WERI-Rb-1 (cell line): Measurements from ENCODE around the gene HSD11B1L.

Source experiments
- DNase-seq: peaks from one replicate; pipeline ENCODE4 v3.0.0-alpha.2; 2020
- H3K27ac ChIP-seq: fragments of 250-450 bp; sonication (Bioruptor Pico); 2 replicates; pipeline ENCODE4 v1.5.1; 2020; ENCODE audit warnings: mild to moderate bottlenecking, moderate library complexity
- H3K27me3 ChIP-seq: fragments of 250-450 bp; sonication (Bioruptor Pico); 2 replicates; pipeline ENCODE4 v1.5.1; 2021; ENCODE audit warnings: mild to moderate bottlenecking, low read depth, moderate library complexity; ENCODE audit not compliant: insufficient read depth, severe bottlenecking
- H3K36me3 ChIP-seq: fragments of 250-450 bp; sonication (Bioruptor Pico); 2 replicates; pipeline ENCODE4 v1.5.1; 2020; ENCODE audit warnings: mild to moderate bottlenecking, moderate library complexity
- H3K4me3 ChIP-seq: 2 replicates; pipeline ENCODE4 v1.5.1; 2011; ENCODE audit warnings: low read depth, mild to moderate bottlenecking, control low read depth, low read length
- H3K9me3 ChIP-seq: fragments of 250-450 bp; sonication (Bioruptor Pico); 2 replicates; pipeline ENCODE4 v1.5.1; 2021; ENCODE audit warnings: mild to moderate bottlenecking, moderate library complexity; ENCODE audit not compliant: severe bottlenecking
- TF ChIP-seq, protein P1 (sequence below): IDR thresholded peaks from 2 replicates; pipeline ENCODE4 v1.5.1; 2011; ENCODE audit warnings: low read depth, mild to moderate bottlenecking, control low read depth, inconsistent platforms, low read length

The HSD11B1L gene

DNA sequence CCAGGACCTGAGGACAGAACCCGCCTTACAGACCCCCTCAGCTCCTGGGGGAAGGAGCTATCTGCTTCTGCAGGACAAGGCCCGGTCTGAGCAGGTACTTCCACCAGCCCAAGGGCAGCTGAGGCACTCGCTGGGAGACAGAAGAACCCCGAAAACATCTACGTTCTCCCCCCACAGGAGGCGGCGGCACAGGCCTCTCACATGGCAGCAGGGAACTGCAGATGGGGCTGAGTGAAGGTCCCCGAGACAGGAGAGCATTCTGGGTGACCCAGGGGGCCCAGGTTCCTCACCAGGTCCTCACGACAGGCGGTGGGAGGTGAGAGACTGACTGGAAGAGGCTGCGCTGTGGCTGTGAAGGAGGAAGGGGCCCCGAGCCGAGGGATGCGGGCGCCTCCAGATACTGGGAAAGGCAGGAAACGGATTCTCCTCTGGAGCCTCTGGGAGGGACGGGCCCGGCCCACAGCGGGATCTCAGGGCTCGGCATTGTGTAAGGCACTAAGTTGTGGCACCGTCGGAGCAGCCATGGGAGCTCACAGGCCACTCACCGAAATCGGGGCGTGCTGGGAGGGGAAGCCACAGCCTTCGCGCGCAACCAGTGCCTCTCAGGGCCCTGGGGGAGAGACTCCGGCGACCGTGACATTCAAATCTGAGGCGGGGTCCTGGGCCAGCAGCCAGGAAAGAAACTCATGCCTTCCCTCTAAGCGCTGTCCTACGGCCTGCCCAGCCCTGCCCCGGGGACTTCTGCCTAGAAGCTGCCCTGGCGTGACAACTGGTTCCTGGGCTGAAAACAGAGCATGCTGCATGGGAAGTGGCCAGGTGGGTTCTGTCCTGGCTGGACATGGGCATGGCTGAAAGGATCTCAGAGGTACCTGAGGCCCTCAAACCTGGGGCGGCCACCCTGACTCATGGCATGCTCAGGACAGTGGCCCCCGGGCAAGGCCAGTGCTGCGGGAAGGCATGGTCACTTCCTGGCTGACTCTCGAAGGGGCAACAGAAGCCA, 23.3 kb downstream of the HSD11B1L start:
- TF ChIP-seq, protein P1, sequence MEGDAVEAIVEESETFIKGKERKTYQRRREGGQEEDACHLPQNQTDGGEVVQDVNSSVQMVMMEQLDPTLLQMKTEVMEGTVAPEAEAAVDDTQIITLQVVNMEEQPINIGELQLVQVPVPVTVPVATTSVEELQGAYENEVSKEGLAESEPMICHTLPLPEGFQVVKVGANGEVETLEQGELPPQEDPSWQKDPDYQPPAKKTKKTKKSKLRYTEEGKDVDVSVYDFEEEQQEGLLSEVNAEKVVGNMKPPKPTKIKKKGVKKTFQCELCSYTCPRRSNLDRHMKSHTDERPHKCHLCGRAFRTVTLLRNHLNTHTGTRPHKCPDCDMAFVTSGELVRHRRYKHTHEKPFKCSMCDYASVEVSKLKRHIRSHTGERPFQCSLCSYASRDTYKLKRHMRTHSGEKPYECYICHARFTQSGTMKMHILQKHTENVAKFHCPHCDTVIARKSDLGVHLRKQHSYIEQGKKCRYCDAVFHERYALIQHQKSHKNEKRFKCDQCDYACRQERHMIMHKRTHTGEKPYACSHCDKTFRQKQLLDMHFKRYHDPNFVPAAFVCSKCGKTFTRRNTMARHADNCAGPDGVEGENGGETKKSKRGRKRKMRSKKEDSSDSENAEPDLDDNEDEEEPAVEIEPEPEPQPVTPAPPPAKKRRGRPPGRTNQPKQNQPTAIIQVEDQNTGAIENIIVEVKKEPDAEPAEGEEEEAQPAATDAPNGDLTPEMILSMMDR: no peak
- H3K9me3 ChIP-seq: no peaks in the 10 kb centered on the region
- DNase-seq: no peak
- H3K36me3 ChIP-seq: peaks cover 77% of the 10 kb centered on the region
- H3K27me3 ChIP-seq: no peaks in the 10 kb centered on the region
- no peak overlapping the region for H3K27ac ChIP-seq
- no peak overlapping the region for H3K4me3 ChIP-seq

DNA sequence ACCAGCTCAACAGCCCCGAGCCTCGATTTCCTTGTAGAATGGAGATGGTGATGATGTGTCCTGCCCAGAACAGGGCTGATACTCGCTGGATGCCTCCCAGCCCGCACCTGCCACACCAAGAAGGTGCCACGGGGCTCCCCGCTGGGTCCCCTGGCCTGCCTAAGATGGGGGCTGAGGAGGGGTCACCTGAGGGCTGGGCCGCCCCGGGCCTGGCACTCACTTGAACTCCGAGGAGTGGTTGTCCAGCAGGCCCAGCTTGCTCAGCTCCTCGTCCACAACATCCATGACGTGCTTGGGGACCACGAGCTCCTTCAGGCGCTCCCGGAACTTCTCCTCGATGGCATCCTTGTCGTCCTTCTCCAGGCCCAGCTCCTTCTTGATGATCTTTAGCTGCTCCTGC, 24.7 kb downstream of the HSD11B1L start:
- Histone ChIP-seq H3K27ac (no peak overlapping the region), H3K36me3 (peaks cover 75% of the 10 kb centered on the region), H3K27me3 (no peaks in the 10 kb centered on the region), H3K4me3 (no peak overlapping the region), H3K9me3 (no peaks in the 10 kb centered on the region)
- no peak for DNase-seq
- TF ChIP-seq, protein P1: no peak

DNA sequence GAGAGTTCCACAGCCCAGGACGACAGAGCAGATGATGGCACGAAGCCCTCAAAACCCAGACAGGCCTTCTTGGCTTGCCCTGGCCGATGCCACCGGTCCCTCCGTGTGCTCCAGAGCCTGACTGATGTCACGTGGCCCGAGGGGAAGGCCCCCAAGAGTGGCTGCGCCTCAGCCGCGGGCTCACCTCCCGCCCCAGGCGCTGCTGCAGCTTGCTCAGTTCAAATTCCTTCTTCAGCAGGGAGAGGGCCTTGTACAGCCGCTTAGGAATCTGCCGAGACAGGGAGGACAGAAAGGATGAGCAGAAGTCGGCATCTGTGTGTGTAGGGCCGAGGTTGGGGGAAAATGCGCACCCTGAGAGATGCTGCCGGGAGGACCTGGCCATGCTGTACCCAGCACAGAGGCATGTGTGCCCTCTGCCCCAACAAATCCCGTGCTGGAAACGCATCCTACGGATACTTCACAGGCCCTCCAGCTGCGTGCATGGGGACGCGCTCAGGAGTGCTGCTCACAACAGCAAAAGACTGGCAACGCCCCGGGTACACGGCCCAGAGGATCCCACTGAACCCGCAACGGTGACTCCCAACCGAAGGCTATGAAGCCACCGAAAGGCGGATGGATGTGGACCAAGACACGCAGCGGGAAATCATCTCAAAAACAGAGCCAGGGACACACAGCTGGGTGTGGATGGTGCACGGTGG, 26.2 kb downstream of the HSD11B1L start:
- Histone ChIP-seq H3K36me3 (peaks cover 81% of the 10 kb centered on the region), H3K27me3 (no peaks in the 10 kb centered on the region), H3K27ac (no peak overlapping the region), H3K9me3 (no peaks in the 10 kb centered on the region), H3K4me3 (no peak overlapping the region)
- TF ChIP-seq, protein P1: no peak
- no peak for DNase-seq

DNA sequence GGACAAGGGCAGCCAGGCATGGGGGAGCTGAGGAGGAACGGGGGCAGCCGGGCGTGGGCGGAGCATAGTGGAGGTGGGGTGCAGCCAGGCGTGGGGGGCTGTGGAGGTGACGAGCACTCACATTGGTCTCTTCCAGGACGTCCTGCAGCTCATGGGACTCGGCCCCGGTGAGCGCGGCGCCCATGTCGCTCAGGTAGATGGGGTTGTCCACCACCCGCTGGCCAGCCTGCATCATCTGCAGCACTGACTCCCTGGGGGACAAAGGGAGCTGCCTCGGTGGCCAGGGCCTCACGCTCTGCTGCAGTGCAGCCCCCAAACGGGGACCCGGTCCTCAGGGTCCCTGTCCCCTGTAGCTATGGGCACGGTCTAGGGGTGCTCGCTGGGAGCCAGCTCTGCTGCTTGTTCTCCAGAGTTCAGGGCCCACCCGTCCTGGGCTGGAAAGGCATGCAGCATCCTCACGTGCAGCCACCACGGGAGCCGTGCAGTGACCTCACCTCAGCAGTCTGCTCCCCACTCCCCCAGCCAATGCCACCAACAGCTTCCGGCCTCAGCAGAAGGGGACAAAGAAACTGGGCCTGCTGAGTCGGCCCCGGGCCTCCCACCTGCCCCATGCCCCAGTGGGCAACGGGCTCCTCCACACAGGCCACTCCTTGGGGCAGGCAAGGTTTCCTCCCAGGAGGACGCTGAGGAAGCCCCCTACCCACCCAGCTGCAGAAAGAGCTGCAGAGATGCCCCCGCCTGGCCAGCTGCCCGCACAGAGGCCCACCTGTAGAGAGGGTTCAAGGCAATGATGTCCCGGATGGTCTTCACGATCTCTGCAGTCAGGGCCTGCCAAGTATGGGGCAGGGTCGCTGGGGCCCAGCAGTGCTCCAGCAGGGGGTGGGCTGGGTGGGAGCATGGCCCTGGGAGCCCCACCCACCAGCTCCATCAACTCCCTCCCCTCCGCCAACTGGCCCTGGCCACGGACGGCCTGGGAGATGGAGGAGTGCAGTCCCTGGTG, 27.0 kb downstream of the HSD11B1L start:
- Histone ChIP-seq H3K4me3 (no peak overlapping the region), H3K27me3 (no peaks in the 10 kb centered on the region), H3K9me3 (no peaks in the 10 kb centered on the region), H3K36me3 (peaks cover 89% of the 10 kb centered on the region), H3K27ac (no peak overlapping the region)
- TF ChIP-seq, protein P1: no peak
- DNase-seq: no peak

DNA sequence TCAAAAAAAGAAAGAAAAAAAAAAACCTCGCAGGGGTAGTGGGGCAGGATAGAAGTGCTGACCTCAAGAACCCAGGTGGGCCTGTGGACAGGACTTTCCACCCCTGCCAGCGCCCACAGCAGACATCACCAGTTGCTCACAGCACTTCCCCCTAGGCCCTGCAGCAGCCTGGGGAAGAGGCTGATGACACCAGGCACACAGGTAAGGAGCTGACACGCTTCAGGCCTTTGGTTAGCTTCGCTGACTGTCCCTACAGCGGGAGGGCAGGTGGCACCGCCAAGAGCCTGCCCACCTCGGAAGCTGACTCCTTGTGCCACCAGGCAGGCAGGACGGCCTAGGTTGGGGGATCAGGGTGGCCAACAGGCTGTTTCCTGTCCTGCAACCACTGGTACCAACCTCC, 30.2 kb downstream of the HSD11B1L start:
- H3K36me3 ChIP-seq: peaks cover 79% of the 10 kb centered on the region
- H3K27me3 ChIP-seq: no peaks in the 10 kb centered on the region
- no peaks in the 10 kb centered on the region for H3K9me3 ChIP-seq
- TF ChIP-seq, protein P1: no peak
- H3K4me3 ChIP-seq: no peak overlapping the region
- DNase-seq: no peak
- no peak overlapping the region for H3K27ac ChIP-seq
